ENCODE data around the gene GRHPR.

GRHPR gene

DNA sequence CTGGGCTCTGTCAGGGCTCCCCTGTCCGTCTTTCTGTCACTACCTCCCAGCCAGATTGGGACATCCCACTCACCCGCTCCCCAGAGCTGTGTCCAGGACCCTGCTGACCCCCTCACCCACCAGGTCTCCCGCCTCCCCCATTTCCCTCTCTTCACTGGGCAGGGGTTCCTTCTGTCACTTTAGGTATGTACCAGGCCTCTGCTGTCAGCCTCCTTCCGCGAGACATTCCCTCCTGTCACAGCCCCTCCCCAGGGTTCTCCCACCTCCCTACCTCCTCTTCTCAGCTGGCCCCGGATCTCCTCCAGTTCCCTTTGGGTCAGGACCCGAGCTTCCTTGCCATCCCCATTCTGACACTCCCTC is 63.7 kb downstream of the GRHPR start:
- DNase-seq = no peak
